Pancreas (tissue), 10 donors: ENCODE data around the gene SCD. TPM values are rescaled to one million over a fixed set of nuclear protein-coding genes. Genes with fewer than 3 reads are reported as not detected.

Experiments
- ATAC-seq, 4 donors: fragments of 200-7000 bp; cut with Tn5 transposase; one replicate each; pipeline versions ENCODE4 v1.8.0 to v1.9.1; 2020; ENCODE audit warnings: mild to moderate bottlenecking in 4 of 4, moderate library complexity in 4 of 4
- DNase-seq, 6 donors: peaks; one replicate each; pipeline ENCODE4 v3.0.0-alpha.2; 2020
- FAIRE-seq: peaks from 2 replicates; lab custom pipeline; 2012; peaks lifted over from hg19 to GRCh38; lab: Jason Lieb, UNC
- H3K27ac ChIP-seq, 4 donors: fragments of 200-600 bp; sonication (generic); 1 replicate in 3 of 4; 2 replicates in 1 of 4; pipeline versions ENCODE4 v1.5.0 to v1.8.0; 2020
- H3K27me3 ChIP-seq, 4 donors: fragments of 200-600 bp; one replicate each; pipeline ENCODE4 v1.8.0; 2021
- H3K36me3 ChIP-seq, 3 donors: fragments of 200-600 bp; sonication (generic) in 1 of 3; one replicate each; pipeline versions ENCODE4 v1.5.0 to v1.8.0; 2020 to 2021
- H3K4me1 ChIP-seq, 3 donors: fragments of 200-600 bp; one replicate each; pipeline ENCODE4 v1.8.0; 2021
- H3K4me3 ChIP-seq, 4 donors: fragments of 200-600 bp; sonication (generic) in 2 of 4; one replicate each; pipeline versions ENCODE4 v1.5.0 to v1.8.0; 2020 to 2021
- H3K9me3 ChIP-seq, 4 donors: fragments of 200-600 bp; one replicate each; pipeline ENCODE4 v1.8.0; 2021
- WGBS, 2 donors: extraction: QIAGEN DNeasy Blood & Tissue Kit; methylation state at CpG; one replicate each; pipeline ENCODE4 v1.1.7; 2013; 5-methylcytosine and 5-hydroxymethylcytosine counted together
- intact Hi-C, 3 donors: fragments of 100-400 bp; cut with DNase I; formaldehyde crosslinking; loops; one replicate each; pipeline versions ENCODE4 v1.11.1 to v1.14.2; 2022
- polyA plus RNA-seq, 2 donors: library from polyadenylated mRNA; stranded (reverse); fragments of 200-250 nt; gene quantifications; one replicate each; pipeline ENCODE4 v1.2.3, GENCODE V29; 2013
- total RNA-seq, 6 donors: library from RNA; stranded (reverse); fragmentation: NEBNext Ultra II Directional in 4 of 6; extraction: Animal tissue kit (Norgen Biotek cat#: 25700) in 4 of 6; gene quantifications; one replicate each; pipeline versions ENCODE4 v1.2.1 to v1.2.4, GENCODE V29; 2021 to 2023
- TF ChIP-seq, protein P1 (sequence below), 4 donors: fragments of 200-600 bp; sonication (generic) in 3 of 4; IDR thresholded peaks; one replicate each; pipeline versions ENCODE4 v1.5.0 to v1.8.0; 2021; ENCODE audit warnings: antibody characterized with exemption in 4 of 4
- donor health status: healthy with polysubstance abuse.
- donor health status: DM: no; HTN: no; CAD: no; lungs with moderate emphysema.
- donor health status: DM: no; HTN: no; CAD: no.
- donor health status: control.
- donor health status: control.
- donor health status: Bipolar disorder and iron deficiency.
- donor health status: DM: yes; HTN: yes; CAD: no.
- donor health status: DM: no; HTN: no; CAD: no.
- donor health status: DM: no; HTN: no; CAD: no.
- donor health status: DM: yes; HTN: yes; CAD: no.

Gene SCD
- total and polyA plus RNA-seq, 8 donors: 1.9 to 87.6 (median 12.1) TPM

DNA sequence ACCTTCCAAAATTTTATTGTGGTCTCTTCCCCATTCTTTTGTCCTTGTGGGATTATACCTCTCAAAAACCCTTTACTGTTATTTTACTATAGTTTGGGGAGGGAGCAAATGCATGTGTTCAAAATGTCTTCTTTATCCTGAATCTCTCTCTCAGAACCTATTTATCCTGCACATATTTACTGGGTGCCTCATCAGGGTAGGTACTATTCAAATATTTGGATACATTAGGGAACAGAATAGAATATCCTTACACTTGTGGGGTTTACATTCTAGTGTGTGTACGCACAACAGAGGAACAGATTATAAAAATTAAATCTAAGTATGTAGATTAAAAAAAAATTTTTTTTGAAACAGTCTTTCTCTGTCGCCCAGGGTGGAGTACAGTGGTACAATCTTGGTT, 48.6 kb downstream of the SCD start:
- H3K4me1 ChIP-seq: peaks cover 0 to 3% (median 0%) of the 10 kb centered on the region in 3 donors
- 95 to 99% methylated on average over 2 of the region's 2 CpGs for WGBS, 2 donors
- no peak for FAIRE-seq
- no peak overlapping the region for H3K27ac ChIP-seq
- DNase-seq: no peak
- H3K27me3 ChIP-seq: no peaks in the 10 kb centered on the region
- ATAC-seq: no peak
- H3K36me3 ChIP-seq: no peaks in the 10 kb centered on the region
- TF ChIP-seq, protein P1, sequence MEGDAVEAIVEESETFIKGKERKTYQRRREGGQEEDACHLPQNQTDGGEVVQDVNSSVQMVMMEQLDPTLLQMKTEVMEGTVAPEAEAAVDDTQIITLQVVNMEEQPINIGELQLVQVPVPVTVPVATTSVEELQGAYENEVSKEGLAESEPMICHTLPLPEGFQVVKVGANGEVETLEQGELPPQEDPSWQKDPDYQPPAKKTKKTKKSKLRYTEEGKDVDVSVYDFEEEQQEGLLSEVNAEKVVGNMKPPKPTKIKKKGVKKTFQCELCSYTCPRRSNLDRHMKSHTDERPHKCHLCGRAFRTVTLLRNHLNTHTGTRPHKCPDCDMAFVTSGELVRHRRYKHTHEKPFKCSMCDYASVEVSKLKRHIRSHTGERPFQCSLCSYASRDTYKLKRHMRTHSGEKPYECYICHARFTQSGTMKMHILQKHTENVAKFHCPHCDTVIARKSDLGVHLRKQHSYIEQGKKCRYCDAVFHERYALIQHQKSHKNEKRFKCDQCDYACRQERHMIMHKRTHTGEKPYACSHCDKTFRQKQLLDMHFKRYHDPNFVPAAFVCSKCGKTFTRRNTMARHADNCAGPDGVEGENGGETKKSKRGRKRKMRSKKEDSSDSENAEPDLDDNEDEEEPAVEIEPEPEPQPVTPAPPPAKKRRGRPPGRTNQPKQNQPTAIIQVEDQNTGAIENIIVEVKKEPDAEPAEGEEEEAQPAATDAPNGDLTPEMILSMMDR (IDR thresholded peaks at IDR 0.05): no peak
- H3K9me3 ChIP-seq: no peaks in the 10 kb centered on the region
- no peak overlapping the region for H3K4me3 ChIP-seq
- intact Hi-C loops: no loop called here

DNA sequence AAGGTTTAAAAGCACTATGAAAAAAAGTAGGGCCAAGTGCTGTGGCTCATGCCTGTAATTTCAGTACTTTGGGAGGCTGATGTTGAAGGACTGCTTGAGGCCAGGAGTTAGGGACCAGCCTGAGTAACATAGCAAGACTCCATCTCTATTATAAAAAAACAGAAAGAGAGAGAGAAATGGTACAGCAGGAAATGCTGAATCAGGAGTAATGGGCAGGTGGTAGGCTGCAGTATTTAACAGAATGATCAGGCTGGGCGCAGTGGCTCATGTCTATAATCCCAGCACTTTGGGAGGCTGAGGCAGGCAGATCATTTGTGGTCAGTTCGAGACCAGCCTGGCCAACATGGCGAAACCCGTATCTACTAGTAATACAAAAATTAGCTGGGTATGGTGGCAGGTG, 49.6 kb downstream of the SCD start:
- ATAC-seq (no peak), FAIRE-seq (no peak), DNase-seq (no peak)
- Histone ChIP-seq H3K4me3 (no peak overlapping the region), H3K27me3 (no peaks in the 10 kb centered on the region), H3K27ac (no peak overlapping the region), H3K36me3 (no peaks in the 10 kb centered on the region), H3K4me1 (peaks cover 0 to 3% (median 0%) of the 10 kb centered on the region in 3 donors), H3K9me3 (no peaks in the 10 kb centered on the region)
- WGBS, 2 donors: 92 to 95% methylated on average over 4 of the region's 4 CpGs
- TF ChIP-seq, protein P1 (IDR thresholded peaks at IDR 0.05): no peak
- intact Hi-C loops: no loop called here

DNA sequence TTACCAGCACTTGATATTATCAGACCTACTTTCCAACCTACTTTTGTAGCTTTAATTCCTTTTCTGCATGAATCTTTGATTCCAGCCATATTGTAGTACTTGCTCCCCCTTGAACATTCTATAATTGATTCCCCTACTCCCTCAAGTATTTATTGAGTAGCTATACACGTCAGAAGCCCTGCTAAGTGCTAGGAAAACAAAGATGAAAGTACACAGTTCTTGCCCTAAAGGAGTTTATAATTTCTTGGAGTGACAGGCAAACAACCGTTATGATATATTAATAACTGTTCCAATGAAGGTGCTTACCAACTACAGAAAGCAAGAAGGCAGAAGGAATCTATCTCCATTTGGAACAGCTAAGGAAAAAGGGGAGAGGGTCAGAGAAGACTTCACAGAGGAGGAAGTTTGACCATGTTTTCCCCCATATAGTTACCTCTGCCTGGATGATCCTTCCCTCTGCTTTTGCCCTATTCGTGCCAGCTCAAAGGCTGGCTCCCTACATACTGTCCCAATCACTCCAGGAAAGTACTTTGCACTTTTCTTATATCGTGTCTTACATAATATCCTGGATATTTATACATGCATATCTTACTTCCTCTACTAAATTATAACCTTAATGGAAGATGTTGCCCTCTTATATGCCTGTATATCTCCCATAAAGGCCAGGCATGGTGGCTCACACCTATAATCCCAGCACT, 54.7 kb downstream of the SCD start:
- Histone ChIP-seq H3K36me3 (no peaks in the 10 kb centered on the region), H3K27ac (no peak overlapping the region), H3K4me3 (no peak overlapping the region), H3K4me1 (no peaks in the 10 kb centered on the region), H3K9me3 (no peaks in the 10 kb centered on the region), H3K27me3 (no peaks in the 10 kb centered on the region)
- DNase-seq: no peak
- intact Hi-C loops: no loop called here
- WGBS, 2 donors: 68 to 70% methylated on average over 4 of the region's 4 CpGs
- TF ChIP-seq, protein P1 (IDR thresholded peaks at IDR 0.05): no peak
- no peak for FAIRE-seq
- no peak for ATAC-seq

DNA sequence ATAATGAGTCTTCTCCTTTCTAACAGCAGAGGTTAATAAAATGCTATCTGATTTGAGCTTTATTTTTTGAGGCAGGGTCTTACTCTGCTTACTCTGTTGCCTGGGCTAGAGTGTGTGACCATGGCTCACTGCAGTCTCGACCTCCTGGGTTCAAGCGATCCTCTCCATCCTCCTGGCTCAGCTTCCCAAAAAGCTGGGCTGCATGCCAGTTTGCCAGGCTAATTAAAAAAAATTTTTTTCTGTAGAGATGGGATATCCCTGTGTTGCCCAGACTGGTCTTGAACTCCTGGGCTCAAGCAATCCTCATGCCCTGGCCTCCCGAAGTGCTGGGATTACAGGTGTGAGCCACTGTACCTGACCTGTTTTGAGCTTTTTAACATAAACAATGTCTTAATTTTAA, 56.7 kb downstream of the SCD start:
- ATAC-seq (no peak), DNase-seq (no peak), FAIRE-seq (no peak)
- Histone ChIP-seq H3K9me3 (no peaks in the 10 kb centered on the region), H3K36me3 (no peaks in the 10 kb centered on the region), H3K4me1 (no peaks in the 10 kb centered on the region), H3K27me3 (no peaks in the 10 kb centered on the region), H3K27ac (no peak overlapping the region), H3K4me3 (no peak overlapping the region)
- intact Hi-C loops: no loop called here
- TF ChIP-seq, protein P1 (IDR thresholded peaks at IDR 0.05): no peak
- 73 to 79% methylated on average over 3 of the region's 3 CpGs for WGBS, 2 donors

DNA sequence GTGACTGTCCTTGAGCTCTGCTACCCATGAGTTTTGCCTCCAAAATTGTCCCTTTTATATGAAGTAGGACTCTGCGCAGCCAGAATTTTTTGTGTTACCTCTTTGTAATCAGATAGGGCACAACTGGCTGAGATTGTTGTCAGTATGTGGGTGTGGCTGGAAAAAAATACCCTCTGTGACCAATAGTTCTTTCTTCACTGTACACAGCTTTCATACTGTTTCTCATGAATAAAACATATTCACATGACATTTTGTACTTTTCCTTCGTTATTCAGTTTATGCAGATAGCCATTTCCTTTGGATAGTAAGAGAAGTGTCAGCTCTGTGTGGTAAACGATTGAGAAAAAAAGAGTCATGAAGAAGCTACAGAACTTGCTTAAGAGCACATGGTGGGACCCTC, 66.1 kb downstream of the SCD start:
- FAIRE-seq: no peak
- TF ChIP-seq, protein P1 (IDR thresholded peaks at IDR 0.05): no peak
- H3K36me3 ChIP-seq: no peaks in the 10 kb centered on the region
- no peak for ATAC-seq
- no peak overlapping the region for H3K4me3 ChIP-seq
- no peaks in the 10 kb centered on the region for H3K27me3 ChIP-seq
- no peaks in the 10 kb centered on the region for H3K4me1 ChIP-seq
- no peak for DNase-seq
- WGBS, 2 donors: 67 to 83% methylated on average over 3 of the region's 3 CpGs
- no peak overlapping the region for H3K27ac ChIP-seq
- H3K9me3 ChIP-seq: no peaks in the 10 kb centered on the region
- intact Hi-C loops: no loop called here
